Muscle of leg (tissue), 11 donors: ENCODE measurements around the gene CENPP. TPM values are rescaled to one million over a fixed set of nuclear protein-coding genes. Genes with fewer than 3 reads are reported as not detected.
A peak's percentile ranks its signal among the peaks of the same experiment; 100 is the strongest.
"Not testable (repeated sequence)": the region's sequence is repeated elsewhere in the genome, so short reads cannot be mapped to it uniquely, and the experiment has no call there.

Source experiments
- DNase-seq: peaks from one replicate; pipeline ENCODE4 v3.0.0; 2013
- H3K27ac ChIP-seq: one replicate; pipeline ENCODE4 v1.5.1; 2013; ENCODE audit warnings: mild to moderate bottlenecking, low read length, control low read depth
- H3K27me3 ChIP-seq: one replicate; pipeline ENCODE4 v1.6.1; 2013; ENCODE audit warnings: low read length; ENCODE audit not compliant: control insufficient read depth, insufficient read depth
- H3K36me3 ChIP-seq: one replicate; pipeline ENCODE4 v1.6.1; 2013; ENCODE audit warnings: low read length; ENCODE audit not compliant: control insufficient read depth, insufficient read depth
- H3K4me1 ChIP-seq: one replicate; pipeline ENCODE4 v1.6.1; 2013; ENCODE audit warnings: low read length; ENCODE audit not compliant: control insufficient read depth, insufficient read depth
- H3K4me3 ChIP-seq: one replicate; pipeline ENCODE4 v1.5.1; 2013; ENCODE audit warnings: low read length, control low read depth
- H3K9me3 ChIP-seq: replicated peaks from 2 replicates; pipeline ENCODE4 v1.6.1; 2013; ENCODE audit warnings: low read depth, low read length; ENCODE audit not compliant: control insufficient read depth
- WGBS: methylation state at CpG from one replicate; pipeline ENCODE4 v1.1.5; 2013; ENCODE audit warnings: missing lambda C conversion rate; ENCODE audit not compliant: insufficient coverage; 5-methylcytosine and 5-hydroxymethylcytosine counted together
- polyA plus RNA-seq, 8 donors: library from polyadenylated mRNA; unstranded; fragments of 120-200 nt; gene quantifications; one replicate each; pipeline versions ENCODE4 v1.2.1 to v1.2.3, GENCODE V29; 2013; ENCODE audit warnings: inconsistent platforms in 1 of 8, low replicate concordance in 1 of 8; ENCODE audit not compliant: insufficient read length in 8 of 8, insufficient read depth in 1 of 8
- total RNA-seq: library from RNA; stranded (reverse); fragments of 120-200 nt; gene quantifications from one replicate; pipeline ENCODE4 v1.2.4, GENCODE V29; 2013

CENPP gene
- total and polyA plus RNA-seq, 9 donors, result 3.6 to 6.4 (median 5.5) TPM

GRCh38 chr9:92411157-92411556 is 85.4 kb downstream of the CENPP start:
- WGBS, result 48% methylated on average over 3 of the region's 4 CpGs
- peak overlapping the region; percentile 91 for H3K27ac ChIP-seq

GRCh38 chr9:92414566-92414965 is 88.8 kb downstream of the CENPP start:
- no peak for DNase-seq
- Histone ChIP-seq H3K4me1 (peaks cover 3% of the 10 kb centered on the region), H3K4me3 (no peak overlapping the region), H3K27me3 (no peaks in the 10 kb centered on the region), H3K36me3 (no peaks in the 10 kb centered on the region), H3K9me3 (peaks cover 2% of the 10 kb centered on the region), H3K27ac (no peak overlapping the region)
- no CpG with 5 or more reads among the region's 1 CpG for WGBS

More at GRCh38 chr9:92411157-92411556, 85.4 kb downstream of the CENPP start:
- H3K4me3 ChIP-seq, H3K27me3 ChIP-seq, H3K36me3 ChIP-seq, H3K9me3 ChIP-seq: not testable (repeated sequence)
- H3K4me1 ChIP-seq, result peaks cover 12% of the 10 kb centered on the region
- DNase-seq, result peak; percentile 52

DNA sequence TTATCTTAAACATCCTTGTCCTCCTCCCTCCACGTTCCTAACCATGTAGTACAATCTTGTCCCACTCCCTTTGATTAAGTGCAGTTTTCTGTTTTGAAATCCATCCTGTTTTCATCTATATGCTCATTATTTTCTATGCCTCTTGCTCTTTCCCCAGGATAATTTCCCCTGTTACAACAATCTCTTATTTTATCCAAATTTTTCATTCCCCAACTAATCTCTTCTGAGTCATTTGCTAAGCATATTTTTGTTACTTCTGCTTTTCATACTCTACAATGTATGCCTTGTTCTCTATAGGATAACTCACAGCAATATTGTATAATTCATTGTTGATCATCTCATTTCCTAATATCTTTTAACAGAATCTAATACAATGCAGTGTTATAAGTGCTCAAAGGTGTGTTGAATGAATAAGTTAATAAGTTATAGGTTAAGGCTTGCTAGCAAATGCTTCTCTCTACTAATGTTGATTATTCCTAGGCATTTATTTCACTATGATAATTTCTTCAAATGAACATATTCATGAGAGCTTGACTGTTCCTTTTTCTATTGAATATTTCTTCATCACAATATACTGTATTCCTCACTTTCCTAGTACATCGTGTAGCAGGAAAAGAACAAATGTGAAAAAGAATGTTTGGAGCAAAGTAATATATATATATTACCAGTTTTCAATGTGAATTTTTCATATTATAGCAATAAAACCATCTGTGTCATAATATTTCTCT is 97.0 kb downstream of the CENPP start:
- no peak overlapping the region for H3K4me3 ChIP-seq
- 18% methylated on average over 1 of the region's 2 CpGs for WGBS

GRCh38 chr9:92423612-92424011 is 97.9 kb downstream of the CENPP start:
- no peaks in the 10 kb centered on the region for H3K9me3 ChIP-seq
- H3K27ac ChIP-seq, result peak overlapping the region; percentile 81
- H3K4me1 ChIP-seq, result peaks cover 15% of the 10 kb centered on the region
- no peaks in the 10 kb centered on the region for H3K36me3 ChIP-seq
- whole genome bisulfite sequencing, result no CpG with 5 or more reads among the region's 2 CpGs
- no peaks in the 10 kb centered on the region for H3K27me3 ChIP-seq
- DNase-seq, result peak; percentile 51
- H3K4me3 ChIP-seq, result peak overlapping the region; percentile 4

More for the DNA sequence above, 97.0 kb downstream of the CENPP start:
- peaks cover 15% of the 10 kb centered on the region for H3K4me1 ChIP-seq
- H3K27me3 ChIP-seq, result no peaks in the 10 kb centered on the region
- H3K27ac ChIP-seq, result peak overlapping the region; percentile 81
- no peaks in the 10 kb centered on the region for H3K36me3 ChIP-seq
- H3K9me3 ChIP-seq, result no peaks in the 10 kb centered on the region
- DNase-seq, result no peak

GRCh38 chr9:92424340-92424739 is 98.6 kb downstream of the CENPP start, which contains the start of gene OMD:
Gene OMD, minus strand, starts transcription at chr9:92424471. Its CDS starts 6,913 bp downstream, at chr9:92417558.
- Histone ChIP-seq H3K27me3 (no peaks in the 10 kb centered on the region), H3K36me3 (no peaks in the 10 kb centered on the region), H3K4me3 (peak within 1 kb of the TSS; percentile 4), H3K27ac (peak within 1 kb of the TSS; percentile 81), H3K4me1 (peaks cover 15% of the 10 kb centered on the region), H3K9me3 (no peaks in the 10 kb centered on the region)
- WGBS, result no CpG with 5 or more reads among the region's 1 CpG
- DNase-seq, result peak; percentile 79

DNA sequence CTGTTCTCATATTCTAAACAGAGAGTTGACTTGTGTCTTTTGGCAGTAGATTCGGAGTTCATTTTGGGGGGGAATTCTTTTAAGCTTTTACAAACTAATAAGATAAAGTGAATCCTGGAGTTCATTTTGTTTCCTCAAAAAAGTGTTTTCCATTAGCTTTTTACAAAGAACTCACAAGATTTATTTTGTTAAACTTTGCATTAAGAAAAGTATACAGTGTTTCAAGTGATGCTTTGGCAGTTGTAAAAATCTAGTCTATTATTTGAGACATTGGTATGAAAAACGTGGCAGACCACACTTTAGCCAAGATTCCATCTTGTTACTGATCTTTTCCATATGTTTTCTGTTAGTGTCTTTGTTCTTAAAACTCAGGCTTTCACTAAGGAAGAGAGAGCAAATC is 99.7 kb downstream of the CENPP start:
- no peaks in the 10 kb centered on the region for H3K27me3 ChIP-seq
- WGBS, result no CpG with 5 or more reads among the region's 2 CpGs
- DNase-seq, result peak; percentile 94
- H3K4me3 ChIP-seq, result no peak overlapping the region
- H3K36me3 ChIP-seq, result no peaks in the 10 kb centered on the region
- peak overlapping the region; percentile 81 for H3K27ac ChIP-seq
- H3K9me3 ChIP-seq, result no peaks in the 10 kb centered on the region
- peaks cover 15% of the 10 kb centered on the region for H3K4me1 ChIP-seq

- Histone ChIP-seq H3K4me1 (peaks cover 15% of the 10 kb centered on the region), H3K27me3 (no peaks in the 10 kb centered on the region), H3K9me3 (no peaks in the 10 kb centered on the region), H3K36me3 (no peaks in the 10 kb centered on the region), H3K4me3 (no peak overlapping the region), H3K27ac (peak overlapping the region; percentile 81)
- peak; percentile 80 for DNase-seq
- 23% methylated on average over 3 of the region's 5 CpGs for WGBS
Measured at GRCh38 chr9:92426501-92427145, 100.9 kb downstream of the CENPP start.

GRCh38 chr9:92429836-92430235 is 104.1 kb downstream of the CENPP start:
- no peaks in the 10 kb centered on the region for H3K9me3 ChIP-seq
- WGBS, result no CpG with 5 or more reads among the region's 2 CpGs
- H3K27ac ChIP-seq, result no peak overlapping the region
- no peaks in the 10 kb centered on the region for H3K27me3 ChIP-seq
- H3K4me3 ChIP-seq, result no peak overlapping the region
- peaks cover 11% of the 10 kb centered on the region for H3K4me1 ChIP-seq
- DNase-seq, result no peak
- H3K36me3 ChIP-seq, result no peaks in the 10 kb centered on the region

- no peak overlapping the region for H3K4me3 ChIP-seq
- no peaks in the 10 kb centered on the region for H3K36me3 ChIP-seq
- no CpG with 5 or more reads among the region's 5 CpGs for WGBS
- H3K27ac ChIP-seq, result peak overlapping the region; percentile 13
- peak; percentile 90 for DNase-seq
- H3K9me3 ChIP-seq, result no peaks in the 10 kb centered on the region
- H3K27me3 ChIP-seq, result no peaks in the 10 kb centered on the region
- no peaks in the 10 kb centered on the region for H3K4me1 ChIP-seq
Measured at GRCh38 chr9:92432350-92432749, 106.6 kb downstream of the CENPP start.

DNA sequence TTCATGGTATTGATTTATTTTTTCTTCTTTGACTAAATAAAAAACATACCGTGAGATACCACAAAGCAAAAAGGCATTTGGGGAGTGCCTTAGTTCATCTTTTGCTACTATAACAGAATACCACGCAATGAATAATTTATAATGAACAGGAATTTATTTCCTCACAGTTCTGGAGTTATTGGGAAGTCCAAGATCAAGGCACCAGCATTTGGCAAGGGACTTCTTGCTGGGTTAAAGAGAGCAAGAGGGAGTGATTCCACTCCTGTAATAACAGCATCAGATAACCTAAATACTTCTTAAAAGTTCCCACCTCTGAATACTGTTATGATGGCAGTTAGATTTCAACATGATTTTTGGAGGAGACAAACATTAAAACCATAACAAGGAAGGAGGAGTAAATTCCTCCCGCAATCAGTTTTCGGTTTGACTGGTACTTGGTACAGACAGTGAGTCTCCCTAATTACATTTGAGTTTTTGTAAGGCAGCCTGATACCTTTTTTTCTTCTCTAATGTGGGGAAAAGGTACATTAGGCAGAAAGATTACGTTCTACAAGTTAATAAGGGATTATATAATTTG is 107.3 kb downstream of the CENPP start:
- H3K9me3 ChIP-seq, result no peaks in the 10 kb centered on the region
- no peaks in the 10 kb centered on the region for H3K4me1 ChIP-seq
- no CpG with 5 or more reads among the region's 5 CpGs for WGBS
- no peak for DNase-seq
- no peak overlapping the region for H3K27ac ChIP-seq
- no peak overlapping the region for H3K4me3 ChIP-seq
- H3K36me3 ChIP-seq, result no peaks in the 10 kb centered on the region
- no peaks in the 10 kb centered on the region for H3K27me3 ChIP-seq
